Right lobe of liver (tissue), 4 donors: ENCODE data around the gene PRRX1.

Experiments
- CTCF ChIP-seq, 4 donors: fragments of 200-600 bp in 3 of 4; fragments of 450-650 bp in 1 of 4; IDR thresholded peaks; one replicate each; pipeline versions ENCODE4 v1.5.1 to v1.8.0; 2016 to 2022; ENCODE audit warnings: antibody characterized with exemption in 4 of 4, mild to moderate bottlenecking in 2 of 4
- POLR2A ChIP-seq: fragments of 450-650 bp; IDR thresholded peaks from one replicate; pipeline ENCODE4 v1.6.1; 2017; ENCODE audit warnings: antibody characterized with exemption, mild to moderate bottlenecking
- donor health status: DM: no; HTN: no; CAD: no.
- donor health status: DM: no; HTN: no; CAD: no.
- donor health status: DM: no; HTN: yes; CAD: no.

- TF ChIP-seq CTCF (IDR thresholded peaks at IDR 0.05) (no peak), POLR2A (no peak)
These were observed 85.6 kb downstream of the PRRX1 start for GRCh38 chr1:170749549-170749948.
